Fibroblast of skin of left quadriceps (primary cell): Measurements from ENCODE around the gene IL21.

Experiments
- DNase-seq, 2 experiments: peaks; one replicate each; pipeline ENCODE4 v3.0.0-alpha.2; 2013; ENCODE audit warnings: low read depth in 2 of 2

IL21 gene

DNA sequence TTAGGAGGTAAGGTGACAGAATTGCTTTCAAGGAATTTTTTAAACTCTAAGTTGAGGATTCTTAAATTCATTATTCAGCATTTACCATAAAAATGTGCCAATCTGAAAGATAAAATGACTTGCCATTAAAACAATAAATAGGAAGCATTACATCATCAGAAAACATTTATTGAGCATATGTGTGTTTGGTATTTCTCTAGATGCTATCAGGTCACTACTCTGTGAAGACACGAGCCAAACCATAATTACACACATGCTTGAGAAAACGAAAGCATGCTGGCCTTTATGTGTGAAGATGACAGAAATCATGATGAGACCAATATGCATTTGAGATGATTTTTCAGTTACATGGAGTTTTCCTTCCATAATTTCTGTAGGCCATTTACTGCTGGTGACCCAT, 12.3 kb upstream of the IL21 start:
- peak in 1 of 2 experiments; percentile 22 for DNase-seq

GRCh38 chr4:122632396-122633143, 11.7 kb upstream of the IL21 start:
- no peak for DNase-seq

DNA sequence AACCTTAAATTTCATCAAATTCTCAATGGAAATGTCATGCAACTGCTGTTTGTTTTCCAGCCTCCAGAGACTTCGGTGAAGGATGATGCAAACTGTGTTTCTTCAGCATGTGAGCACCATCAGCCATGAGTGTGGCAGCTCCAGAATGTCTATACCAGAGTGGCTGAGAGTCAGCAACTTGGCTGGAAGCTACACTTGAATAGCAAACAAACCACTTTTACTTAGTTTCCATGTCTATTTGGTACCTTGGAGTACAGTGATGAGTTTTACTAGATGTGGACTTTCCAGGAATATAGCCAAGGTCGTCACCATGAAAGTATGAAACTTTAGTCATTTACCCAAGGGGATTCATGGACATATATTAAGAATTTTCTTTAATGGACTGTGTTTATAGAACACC, 4.3 kb upstream of the IL21 start:
- no peak for DNase-seq

DNA sequence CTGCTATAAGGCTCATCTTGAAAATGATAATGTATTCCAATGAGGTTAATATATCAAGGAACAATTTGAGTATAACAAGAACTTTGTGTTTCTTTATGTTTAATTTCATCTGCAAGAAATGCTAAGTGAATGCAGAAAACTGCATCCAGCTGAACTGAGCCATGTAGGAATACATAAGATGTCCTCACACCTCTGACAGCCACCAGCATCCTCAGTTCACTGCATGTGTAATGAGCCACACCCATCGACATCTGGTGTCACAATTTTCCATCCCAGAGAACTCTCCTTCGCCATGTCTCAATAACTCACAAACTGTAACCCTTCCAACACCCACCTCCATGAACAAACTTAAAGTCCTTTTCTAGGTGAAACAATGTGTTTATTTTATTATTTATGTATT, 3.3 kb upstream of the IL21 start:
- DNase-seq, result no peak

GRCh38 chr4:122623637-122624166, 2.8 kb upstream of the IL21 start:
- no peak for DNase-seq

- DNase-seq, result no peak
These were observed 1.5 kb upstream of the IL21 start for GRCh38 chr4:122622400-122622799.

DNA sequence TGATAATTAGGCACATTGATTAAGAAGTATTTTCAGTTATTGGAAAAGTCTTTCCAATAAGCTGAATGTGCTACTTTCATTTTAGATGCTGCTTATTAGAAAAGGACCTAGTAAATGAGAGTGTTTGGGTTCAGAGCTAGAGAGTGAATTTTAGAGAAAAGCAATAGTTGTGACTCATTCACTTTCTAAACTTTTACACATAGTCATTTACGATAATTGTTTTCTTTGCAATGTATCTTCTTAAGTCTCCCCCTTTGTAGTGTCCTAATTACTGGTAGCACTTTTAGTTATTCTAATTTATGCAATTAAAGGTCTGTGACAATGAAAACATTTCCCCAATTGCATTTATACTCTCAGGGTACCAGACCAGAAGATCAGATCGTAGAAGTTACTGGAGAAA, 1.3 kb downstream of the IL21 start:
- DNase-seq, result no peak

GRCh38 chr4:122617597-122618593, 3.0 kb downstream of the IL21 start:
- no peak for DNase-seq

DNA sequence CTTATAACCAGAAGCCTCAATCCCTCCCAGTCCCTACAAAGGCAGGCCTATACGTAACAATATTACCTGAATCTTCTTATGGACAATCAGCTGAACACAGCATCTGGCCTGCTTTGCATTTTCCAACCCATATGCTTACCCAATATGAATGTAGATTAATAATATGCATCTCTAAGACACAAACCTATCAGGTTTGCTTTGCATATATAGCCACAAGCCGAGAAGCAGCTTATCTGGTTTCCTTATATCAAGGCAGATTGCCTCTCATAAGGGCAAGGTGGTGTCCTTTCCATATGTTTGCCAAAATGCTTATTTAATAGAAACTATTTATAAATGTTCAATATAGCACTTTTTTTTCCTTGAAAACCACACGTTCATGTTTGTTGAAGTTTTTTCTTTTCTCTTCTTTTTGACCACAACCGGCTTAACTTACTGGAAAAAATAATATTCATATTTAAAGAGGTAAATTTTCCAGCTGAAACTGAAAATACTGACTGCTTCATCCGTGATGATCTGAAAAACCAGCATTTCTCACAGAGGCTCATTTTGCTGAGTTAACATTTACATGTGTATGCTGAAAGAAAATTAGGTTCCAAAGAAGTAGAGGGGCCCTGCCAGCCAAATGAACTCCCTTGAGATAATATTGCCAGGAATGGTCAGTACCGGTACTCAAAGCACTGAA, 3.8 kb downstream of the IL21 start:
- DNase-seq, result no peak

DNA sequence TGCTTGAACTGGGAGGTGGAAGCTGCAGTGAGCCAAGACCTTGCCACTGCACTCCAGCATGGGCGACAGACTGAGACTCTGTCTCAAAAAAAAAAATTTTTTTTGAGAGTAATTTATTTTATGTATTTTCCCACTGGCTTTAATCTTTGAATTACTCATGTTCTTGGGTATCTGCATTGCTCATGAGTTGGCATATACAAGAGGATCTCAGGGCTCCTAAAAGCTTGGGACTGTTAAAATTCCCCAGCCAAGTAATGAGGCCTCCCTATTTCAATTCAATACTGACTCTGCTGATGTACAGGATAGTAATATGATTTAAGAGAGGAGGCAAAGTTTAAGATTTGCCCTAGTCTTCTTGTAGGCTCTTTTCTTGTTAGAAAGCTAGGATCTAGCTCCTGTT, 6.2 kb downstream of the IL21 start:
- no peak for DNase-seq

DNA sequence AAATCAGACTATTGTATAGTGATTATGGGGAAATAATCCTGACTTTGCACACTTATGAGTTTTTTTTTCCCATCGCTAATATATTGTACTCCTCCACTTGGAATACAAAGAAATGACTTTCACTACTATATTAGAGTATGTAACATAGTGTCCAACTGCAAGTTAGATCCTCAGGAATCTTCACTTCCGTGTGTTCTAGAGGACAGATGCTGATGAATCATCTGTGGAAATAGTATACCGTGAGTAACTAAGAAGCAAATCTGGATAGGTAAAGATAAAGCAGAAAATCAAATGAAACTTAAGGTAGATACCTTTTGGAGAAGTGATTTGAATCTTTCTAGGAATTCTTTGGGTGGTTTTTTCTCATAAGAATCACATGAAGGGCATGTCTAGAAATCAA, 8.3 kb downstream of the IL21 start:
- DNase-seq, result no peak

DNA sequence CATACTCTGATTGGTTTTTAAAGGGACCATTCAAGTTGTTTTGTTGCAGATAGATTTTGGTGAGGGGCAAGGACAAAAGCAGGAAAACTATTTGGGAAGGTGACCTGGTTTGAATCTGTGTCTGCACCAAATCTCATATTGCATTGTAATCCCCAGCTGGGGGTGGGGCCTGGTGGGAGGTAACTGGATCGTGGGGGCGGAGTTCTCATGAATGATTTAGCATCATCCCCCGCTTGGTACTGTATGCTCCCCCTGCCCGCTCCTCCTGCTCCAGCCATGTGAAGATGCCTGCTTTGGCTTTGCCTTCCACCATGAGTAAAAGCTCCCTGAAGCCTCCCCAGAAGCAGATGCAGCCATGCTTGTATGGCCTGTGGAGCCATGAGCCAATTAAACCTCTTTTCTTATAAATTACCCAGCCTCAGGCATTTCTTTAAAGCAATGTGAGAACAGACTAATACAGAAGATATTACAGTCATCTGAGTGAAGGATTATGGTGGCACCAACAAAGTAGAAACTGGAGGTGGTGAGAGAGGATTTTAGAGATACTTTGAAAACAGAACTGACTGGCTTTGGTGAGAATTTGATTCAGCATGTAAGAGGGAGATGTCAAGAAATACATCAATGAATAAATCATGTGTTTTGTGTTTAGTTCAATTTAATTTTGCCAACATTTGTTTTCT, 14.4 kb downstream of the IL21 start:
- DNase-seq, result no peak

DNA sequence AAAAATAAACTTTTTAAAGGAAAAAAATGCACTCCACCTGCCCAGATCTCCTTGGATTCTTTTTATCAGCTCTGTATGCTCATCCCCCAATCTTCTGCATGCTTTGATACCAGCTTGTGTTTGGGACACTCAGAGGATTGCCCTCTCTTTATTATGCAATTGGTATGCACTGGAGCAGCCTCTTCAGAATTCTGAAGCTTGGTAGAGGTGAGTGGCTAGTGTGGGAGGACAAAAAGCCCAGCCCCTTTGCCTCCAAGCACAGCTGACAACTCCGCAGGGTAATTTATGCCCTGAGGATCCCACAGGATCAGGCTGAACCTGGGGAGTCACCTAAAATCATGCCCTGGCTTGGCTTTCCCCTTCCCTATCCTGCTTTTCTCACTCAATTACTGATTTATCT, 16.7 kb downstream of the IL21 start:
- DNase-seq, result no peak

DNA sequence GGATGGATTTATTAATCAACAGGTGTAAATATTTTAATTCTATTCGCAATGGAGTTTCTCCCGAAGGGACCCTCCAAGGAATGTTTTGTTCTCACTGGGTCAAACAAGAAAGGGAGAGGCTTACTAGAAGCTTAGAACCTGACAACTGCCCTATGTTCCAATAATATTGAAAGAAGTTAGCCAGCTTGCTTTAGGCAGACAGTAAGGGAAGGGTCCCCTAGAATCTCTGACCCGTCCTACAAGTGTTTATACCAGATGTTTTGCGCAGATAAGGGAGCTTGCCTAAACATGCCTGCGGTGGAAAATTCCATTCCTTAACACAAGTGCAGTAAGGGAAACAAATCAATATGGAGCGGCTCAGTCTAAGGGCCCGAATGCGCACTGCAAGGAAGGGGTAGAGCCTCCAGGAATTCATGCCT, 17.7 kb downstream of the IL21 start:
- DNase-seq, result no peak

GRCh38 chr4:122602277-122603142, 18.4 kb downstream of the IL21 start:
- peak in 1 of 2 experiments; percentile 27 for DNase-seq

DNA sequence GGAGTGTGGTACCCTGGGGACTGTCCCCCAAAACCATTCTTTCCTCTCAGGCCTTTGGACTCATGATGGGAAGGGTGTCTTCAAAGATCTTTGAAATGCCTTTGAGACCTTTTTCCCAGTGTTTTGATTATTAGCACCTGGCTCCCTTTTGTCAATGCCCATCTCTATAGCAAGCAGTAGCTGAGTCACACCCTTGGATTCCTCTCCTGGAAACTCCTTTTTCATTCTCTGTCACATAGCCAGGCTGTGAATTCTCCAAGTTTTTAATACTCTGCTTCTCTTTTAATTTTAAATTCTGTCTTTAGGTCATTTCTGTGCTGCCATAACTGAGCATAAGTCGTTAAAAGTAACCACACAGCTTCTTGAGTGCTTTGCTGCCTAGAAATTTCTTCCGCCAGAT, 29.7 kb downstream of the IL21 start:
- DNase-seq, result no peak

- peak; percentile 71 to 78 for DNase-seq
These were observed 32.2 kb downstream of the IL21 start for GRCh38 chr4:122588453-122589238.

- peak; percentile 71 to 72 for DNase-seq
These were observed 36.3 kb downstream of the IL21 start for GRCh38 chr4:122584519-122584918.

GRCh38 chr4:122583906-122584305, 37.0 kb downstream of the IL21 start:
- DNase-seq, result no peak
